H1 (cell line): ENCODE measurements around the gene ZNF398. TPM values are rescaled to one million over a fixed set of nuclear protein-coding genes. Genes with fewer than 3 reads are reported as not detected.

Experiments
- CTCF ChIA-PET: fragments of 300-600 bp; sonication (Branson Sonifier 250); formaldehyde crosslinking; loops from one replicate; lab custom pipeline; 2021; ENCODE audit not compliant: partially characterized antibody; lab: Charles Lee
- POLR2A ChIA-PET: fragments of 300-600 bp; sonication (Branson Sonifier 250); formaldehyde crosslinking; loops from one replicate; lab custom pipeline; 2021; ENCODE audit warnings: inconsistent platforms; ENCODE audit not compliant: partially characterized antibody; lab: Charles Lee
- DNase-seq, 2 experiments: peaks; one replicate each; pipeline versions ENCODE4 v3.0.0 to v3.0.0-alpha.2; 2010 to 2022; ENCODE audit warnings: low spot score in 2 of 2, low read depth in 1 of 2, mixed read lengths in 1 of 2
- FAIRE-seq: peaks from 2 replicates; lab custom pipeline; 2011; peaks lifted over from hg19 to GRCh38; lab: Jason Lieb, UNC
- H2AFZ ChIP-seq: 2 replicates; pipeline ENCODE4 v1.8.1; 2012; ENCODE audit warnings: low read length, inconsistent platforms
- H2AK5ac ChIP-seq: 2 replicates; pipeline ENCODE4 v1.6.1; 2013; ENCODE audit warnings: low read depth, low read length
- H2BK120ac ChIP-seq: replicated peaks from 2 replicates; pipeline ENCODE3; 2013; ENCODE audit warnings: low read depth, low read length, inconsistent platforms
- H2BK12ac ChIP-seq: 2 replicates; pipeline ENCODE4 v1.6.1; 2013; ENCODE audit warnings: low read depth, low read length
- H2BK15ac ChIP-seq: 2 replicates; pipeline ENCODE4 v1.6.1; 2013; ENCODE audit warnings: low read length
- H2BK20ac ChIP-seq: 2 replicates; pipeline ENCODE4 v1.6.1; 2013; ENCODE audit warnings: low read length
- H2BK5ac ChIP-seq: 2 replicates; pipeline ENCODE4 v1.6.1; 2013; ENCODE audit warnings: low read depth, low read length
- H3K14ac ChIP-seq: 2 replicates; pipeline ENCODE4 v1.6.1; 2013; ENCODE audit warnings: inconsistent platforms; ENCODE audit not compliant: insufficient read length
- H3K18ac ChIP-seq: 2 replicates; pipeline ENCODE4 v1.6.1; 2013; ENCODE audit warnings: low read length; ENCODE audit errors: extremely low read depth
- H3K23ac ChIP-seq: 2 replicates; pipeline ENCODE4 v1.6.1; 2013; ENCODE audit warnings: inconsistent platforms; ENCODE audit not compliant: insufficient read length
- H3K23me2 ChIP-seq: 2 replicates; pipeline ENCODE4 v1.6.1; 2013; ENCODE audit warnings: low read depth, low read length
- H3K27ac ChIP-seq: 2 replicates; pipeline ENCODE4 v1.6.1; 2011; ENCODE audit warnings: low read depth, low read length, inconsistent platforms
- H3K27me3 ChIP-seq, 4 experiments: replicated peaks in 1 of 4; 1 replicate in 1 of 4; 2 replicates in 3 of 4; pipeline versions ENCODE4 v1.6.1 to v1.8.1; 2011 to 2013; ENCODE audit warnings: low read length in 3 of 4, mild to moderate bottlenecking in 3 of 4, inconsistent platforms in 2 of 4, mixed read lengths in 2 of 4, moderate library complexity in 1 of 4; ENCODE audit not compliant: control insufficient read depth in 3 of 4, insufficient read depth in 3 of 4; ENCODE audit errors: extremely low read depth in 1 of 4
- H3K36me3 ChIP-seq, 4 experiments: 2 replicates each; pipeline versions ENCODE4 v1.6.1 to v1.8.1; 2011 to 2013; ENCODE audit warnings: mild to moderate bottlenecking in 4 of 4, low read length in 3 of 4, moderate library complexity in 2 of 4, control low read depth in 1 of 4, inconsistent platforms in 1 of 4; ENCODE audit not compliant: insufficient read depth in 4 of 4, control insufficient read depth in 2 of 4
- H3K4ac ChIP-seq: replicated peaks from 2 replicates; pipeline ENCODE3; 2013; ENCODE audit warnings: low read length, low read depth, mixed read lengths, inconsistent platforms; ENCODE audit not compliant: insufficient read length
- H3K4me1 ChIP-seq, 4 experiments: replicated peaks in 1 of 4; 1 replicate in 1 of 4; 2 replicates in 3 of 4; pipeline versions ENCODE4 v1.6.1 to v1.8.1; 2011 to 2013; ENCODE audit warnings: low read length in 3 of 4, inconsistent platforms in 2 of 4, mixed read lengths in 1 of 4; ENCODE audit not compliant: insufficient read depth in 4 of 4, control insufficient read depth in 3 of 4
- H3K4me2 ChIP-seq, 2 experiments: 2 replicates each; pipeline versions ENCODE4 v1.6.1 to v1.8.1; 2011 to 2013; ENCODE audit warnings: low read depth in 2 of 2, low read length in 2 of 2, control low read depth in 1 of 2, inconsistent platforms in 1 of 2, mild to moderate bottlenecking in 1 of 2; ENCODE audit not compliant: insufficient read depth in 1 of 2
- H3K4me3 ChIP-seq, 4 experiments: fragments of 200-600, 300-600 bp in 1 of 4; sonication (generic), shearing (Covaris generic), sonication (Bioruptor Twin) in 1 of 4; 2 replicates each; pipeline versions ENCODE4 v1.5.1 to v1.8.1; 2011 to 2016; ENCODE audit warnings: low read length in 4 of 4, low read depth in 3 of 4, control low read depth in 2 of 4, inconsistent platforms in 2 of 4, mild to moderate bottlenecking in 2 of 4, mixed read lengths in 1 of 4, moderate library complexity in 1 of 4; ENCODE audit not compliant: insufficient read depth in 2 of 4; ENCODE audit errors: extremely low read depth in 1 of 4
- H3K56ac ChIP-seq: replicated peaks from 2 replicates; pipeline ENCODE3; 2013; ENCODE audit warnings: low read depth, mild to moderate bottlenecking, mixed read lengths, low read length, inconsistent platforms; ENCODE audit not compliant: insufficient read length
- H3K79me1 ChIP-seq: 2 replicates; pipeline ENCODE4 v1.6.1; 2013; ENCODE audit warnings: low read depth, low read length, control low read depth
- H3K79me2 ChIP-seq, 2 experiments: 2 replicates each; pipeline versions ENCODE4 v1.6.1 to v1.8.1; 2012 to 2013; ENCODE audit warnings: low read length in 2 of 2, mild to moderate bottlenecking in 2 of 2, inconsistent platforms in 1 of 2; ENCODE audit not compliant: insufficient read depth in 2 of 2, control insufficient read depth in 1 of 2
- H3K9ac ChIP-seq, 4 experiments: replicated peaks in 1 of 4; 1 replicate in 1 of 4; 2 replicates in 3 of 4; pipeline versions ENCODE4 v1.6.1 to v1.8.1; 2011 to 2013; ENCODE audit warnings: low read depth in 3 of 4, low read length in 3 of 4, control low read depth in 2 of 4, mild to moderate bottlenecking in 2 of 4, moderate library complexity in 2 of 4, inconsistent platforms in 1 of 4; ENCODE audit errors: extremely low read depth in 1 of 4
- H3K9me3 ChIP-seq, 2 experiments: 2 replicates each; pipeline versions ENCODE4 v1.6.1 to v1.8.1; 2012 to 2013; ENCODE audit warnings: mild to moderate bottlenecking in 2 of 2, moderate library complexity in 2 of 2, control low read depth in 1 of 2, inconsistent platforms in 1 of 2, low read depth in 1 of 2, low read length in 1 of 2, mixed read lengths in 1 of 2; ENCODE audit not compliant: insufficient read depth in 2 of 2
- H4K20me1 ChIP-seq, 2 experiments: replicated peaks in 1 of 2; 2 replicates each; pipeline versions ENCODE3 to v1.8.1; 2011 to 2013; ENCODE audit warnings: inconsistent platforms in 2 of 2, low read length in 2 of 2, mild to moderate bottlenecking in 1 of 2; ENCODE audit not compliant: insufficient read depth in 2 of 2, control insufficient read depth in 1 of 2
- H4K5ac ChIP-seq: 2 replicates; pipeline ENCODE4 v1.6.1; 2013; ENCODE audit warnings: low read length, low read depth, mixed read lengths, inconsistent platforms; ENCODE audit not compliant: insufficient read length
- H4K8ac ChIP-seq: 2 replicates; pipeline ENCODE4 v1.8.0; 2013; ENCODE audit warnings: mild to moderate bottlenecking, moderate library complexity, low read length, inconsistent platforms; ENCODE audit not compliant: insufficient read depth; ENCODE audit errors: extremely low read depth
- H4K91ac ChIP-seq: replicated peaks from 2 replicates; pipeline ENCODE3; 2013; ENCODE audit warnings: low read length, mixed read lengths, inconsistent platforms; ENCODE audit not compliant: insufficient read length
- CBX5 ChIP-seq: fragments of 300-800, 300-1000 bp; sonication (generic); IDR thresholded peaks from 2 replicates; pipeline ENCODE4 v1.7.1; 2016; ENCODE audit warnings: antibody characterized with exemption, low read length, low read depth
- KDM4A ChIP-seq: IDR thresholded peaks from one replicate; pipeline ENCODE4 v1.7.1; 2012; ENCODE audit warnings: low read depth, mild to moderate bottlenecking, moderate library complexity, low read length, inconsistent platforms; ENCODE audit not compliant: severe bottlenecking
- MAFK ChIP-seq: IDR thresholded peaks from 2 replicates; pipeline ENCODE4 v1.6.1; 2012; ENCODE audit warnings: low read depth, mild to moderate bottlenecking, improper control_type of control experiment, low read length
- TCF12 ChIP-seq: IDR thresholded peaks from 2 replicates; pipeline ENCODE4 v1.6.1; 2011; ENCODE audit warnings: low read depth, mild to moderate bottlenecking, low read length
- TEAD4 ChIP-seq: IDR thresholded peaks from 2 replicates; pipeline ENCODE4 v1.6.1; 2012; ENCODE audit warnings: low read depth, low read length, inconsistent platforms, mixed read lengths
- YY1 ChIP-seq: IDR thresholded peaks from 2 replicates; pipeline ENCODE4 v1.6.1; 2011; ENCODE audit warnings: low read depth, mild to moderate bottlenecking, low read length
- WGBS, 2 experiments: shearing (Covaris generic) in 1 of 2; methylation state at CpG; one replicate each; pipeline versions ENCODE4 v1.1.6 to v1.1.7; 2013 to 2015; ENCODE audit warnings: low lambda C conversion rate in 2 of 2, mixed read lengths in 2 of 2, inconsistent platforms in 1 of 2, low coverage in 1 of 2, missing lambda C conversion rate in 1 of 2; ENCODE audit not compliant: insufficient replicate concordance in 2 of 2, insufficient coverage in 1 of 2, insufficient read length in 1 of 2; ENCODE audit errors: extremely low coverage in 1 of 2, missing lambda C conversion rate in 1 of 2; 5-methylcytosine and 5-hydroxymethylcytosine counted together
- polyA plus RNA-seq, 7 experiments: library from polyadenylated mRNA; depleted of rRNA in 3 of 7; stranded (reverse) in 5 of 7; unstranded in 2 of 7; fragments of >200 nt in 5 of 7; fragments of 200-250 nt in 2 of 7; gene quantifications; 1 replicate in 5 of 7; 2 replicates in 1 of 7; 4 replicates in 1 of 7; pipeline versions ENCODE4 v1.2.1 to v1.2.3, GENCODE V29; 2011 to 2013; ENCODE audit warnings: missing spikeins in 2 of 7, mixed read lengths in 2 of 7
- total RNA-seq: library from RNA; stranded (reverse); fragmentation: NEBNext Ultra II Directional; extraction: Animal tissue kit (Norgen Biotek cat#: 25700); gene quantifications from 2 replicates; pipeline ENCODE4 v1.2.1, GENCODE V29; 2021
- TF ChIP-seq, protein P1 (sequence below): IDR thresholded peaks from 2 replicates; pipeline ENCODE4 v1.6.1; 2012; ENCODE audit warnings: inconsistent platforms
- TF ChIP-seq, protein P2 (sequence below): IDR thresholded peaks from 2 replicates; pipeline ENCODE4 v1.6.1; 2012; ENCODE audit warnings: low read length, inconsistent platforms
- TF ChIP-seq, protein P3 (sequence below): IDR thresholded peaks from 2 replicates; pipeline ENCODE4 v1.6.1; 2012; ENCODE audit warnings: inconsistent platforms

Gene ZNF398
- total and polyA plus RNA-seq, 2 of the 8 experiments (the other 6 are each of a cell fraction or from before 2014, with no cell fraction given): 52.7 to 63.5 TPM

DNA sequence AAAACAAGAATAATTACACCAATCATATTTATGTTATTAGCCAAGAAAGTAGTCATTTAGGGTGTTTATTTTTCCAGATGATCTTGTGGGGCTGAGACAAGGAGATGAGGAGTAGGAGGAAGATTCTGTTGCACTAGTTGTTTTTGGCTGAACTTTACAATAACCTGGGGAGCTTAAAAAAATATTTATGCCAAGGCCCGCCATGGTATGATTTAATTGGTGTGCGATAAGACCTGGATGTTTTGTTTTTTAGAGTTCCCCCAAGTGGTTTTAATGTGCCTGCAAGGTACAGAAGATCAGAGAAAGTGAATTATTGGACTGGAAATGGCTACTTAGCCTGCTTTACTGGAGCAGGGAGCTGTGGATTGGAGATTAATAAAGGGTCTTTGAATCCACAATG, 41.0 kb downstream of the ZNF398 start:
- Histone ChIP-seq H3K27ac (no peak overlapping the region), H3K79me2 (no peaks in the 10 kb centered on the region), H2BK20ac (no peak overlapping the region), H3K9me3 (no peaks in the 10 kb centered on the region), H2BK5ac (no peak overlapping the region), H4K91ac (no peak overlapping the region), H2BK120ac (no peak overlapping the region), H3K23ac (no peak overlapping the region), H2BK12ac (no peak overlapping the region), H4K20me1 (no peaks in the 10 kb centered on the region), H3K9ac (no peak overlapping the region), H2BK15ac (no peak overlapping the region), H3K4me1 (no peaks in the 10 kb centered on the region), H3K4me2 (no peak overlapping the region), H3K4ac (no peak overlapping the region), H3K36me3 (no peaks in the 10 kb centered on the region), H3K4me3 (no peak overlapping the region), H3K18ac (no peak overlapping the region), H3K14ac (no peak overlapping the region), H4K5ac (no peak overlapping the region), H2AK5ac (no peak overlapping the region), H3K79me1 (no peaks in the 10 kb centered on the region), H3K23me2 (no peaks in the 10 kb centered on the region), H4K8ac (no peak overlapping the region), H2AFZ (no peak overlapping the region), H3K27me3 (no peaks in the 10 kb centered on the region), H3K56ac (no peak overlapping the region)
- FAIRE-seq (no peak), DNase-seq (no peak)
- 86% methylated on average over 2 of the region's 2 CpGs; no CpG with 5 or more reads in 1 of the 2 experiments for WGBS, 2 experiments
- CTCF ChIA-PET: interaction anchor here (0.7 to 1.3 kb wide), 3 partner anchors 9 to 613 kb away, joined by 3 to 6 read pairs (median 3); no protein-coding TSS in a partner anchor
- POLR2A ChIA-PET: interaction anchor here (1.2 to 5.9 kb wide), 8 partner anchors 7 to 212 kb away, joined by 3 to 82 read pairs (median 5); partner anchors contain the start of genes ZNF282 and ZNF398
- TF ChIP-seq TEAD4 (no peak), KDM4A (no peak), YY1 (no peak), TCF12 (no peak), CBX5 (no peak), MAFK (no peak)
- TF ChIP-seq, protein P1, sequence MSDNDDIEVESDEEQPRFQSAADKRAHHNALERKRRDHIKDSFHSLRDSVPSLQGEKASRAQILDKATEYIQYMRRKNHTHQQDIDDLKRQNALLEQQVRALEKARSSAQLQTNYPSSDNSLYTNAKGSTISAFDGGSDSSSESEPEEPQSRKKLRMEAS: no peak
- TF ChIP-seq, protein P2, sequence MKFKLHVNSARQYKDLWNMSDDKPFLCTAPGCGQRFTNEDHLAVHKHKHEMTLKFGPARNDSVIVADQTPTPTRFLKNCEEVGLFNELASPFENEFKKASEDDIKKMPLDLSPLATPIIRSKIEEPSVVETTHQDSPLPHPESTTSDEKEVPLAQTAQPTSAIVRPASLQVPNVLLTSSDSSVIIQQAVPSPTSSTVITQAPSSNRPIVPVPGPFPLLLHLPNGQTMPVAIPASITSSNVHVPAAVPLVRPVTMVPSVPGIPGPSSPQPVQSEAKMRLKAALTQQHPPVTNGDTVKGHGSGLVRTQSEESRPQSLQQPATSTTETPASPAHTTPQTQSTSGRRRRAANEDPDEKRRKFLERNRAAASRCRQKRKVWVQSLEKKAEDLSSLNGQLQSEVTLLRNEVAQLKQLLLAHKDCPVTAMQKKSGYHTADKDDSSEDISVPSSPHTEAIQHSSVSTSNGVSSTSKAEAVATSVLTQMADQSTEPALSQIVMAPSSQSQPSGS: no peak
- TF ChIP-seq, protein P3, sequence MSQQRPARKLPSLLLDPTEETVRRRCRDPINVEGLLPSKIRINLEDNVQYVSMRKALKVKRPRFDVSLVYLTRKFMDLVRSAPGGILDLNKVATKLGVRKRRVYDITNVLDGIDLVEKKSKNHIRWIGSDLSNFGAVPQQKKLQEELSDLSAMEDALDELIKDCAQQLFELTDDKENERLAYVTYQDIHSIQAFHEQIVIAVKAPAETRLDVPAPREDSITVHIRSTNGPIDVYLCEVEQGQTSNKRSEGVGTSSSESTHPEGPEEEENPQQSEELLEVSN: no peak
